ENCODE results near the gene RETN.
A peak's percentile ranks its signal among the peaks of the same experiment; 100 is the strongest.

Gene RETN

DNA sequence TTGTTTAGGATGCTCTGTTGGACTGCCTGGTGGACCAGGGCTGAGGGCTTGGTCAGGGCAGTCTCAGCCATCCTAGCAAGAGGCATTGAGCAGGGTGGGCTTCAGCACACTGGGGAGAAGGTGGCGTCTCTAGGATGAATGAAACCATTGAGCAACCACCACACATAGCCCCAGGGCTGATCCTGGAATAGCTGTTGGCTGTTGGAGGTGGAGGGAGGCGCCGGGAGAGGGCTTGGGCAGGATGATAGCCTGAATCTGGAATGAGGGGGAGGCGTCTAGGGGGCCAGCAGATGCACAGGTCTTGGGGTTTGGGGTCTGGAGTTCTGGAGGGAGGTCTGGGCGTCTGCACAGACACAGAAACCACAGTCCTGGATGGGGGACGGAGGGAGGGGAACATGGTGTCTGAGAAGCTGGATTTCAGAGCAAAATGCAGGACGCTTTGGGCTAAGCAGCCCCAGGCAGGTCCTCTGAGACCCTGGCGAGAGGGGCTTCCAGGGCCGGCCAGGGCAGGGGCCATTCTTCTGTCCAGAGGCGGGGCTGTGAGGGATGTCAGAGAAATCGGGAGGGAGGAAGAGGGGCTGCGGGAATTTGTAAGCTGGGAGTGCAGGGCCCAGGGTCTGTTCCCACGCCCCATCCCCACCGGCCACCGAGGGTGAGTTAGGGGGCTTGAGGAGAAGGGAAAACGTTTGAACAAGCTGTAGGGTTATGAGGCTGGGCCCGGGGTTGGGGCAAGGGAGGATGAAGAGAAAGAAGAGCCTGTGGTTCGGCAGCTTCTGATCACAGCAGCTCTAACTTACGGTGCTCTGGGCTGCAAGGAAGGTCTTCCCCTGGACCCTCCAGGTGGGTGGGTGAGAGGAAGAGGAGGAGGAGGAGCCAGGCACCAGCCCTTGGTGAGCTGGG lies 16.9 kb downstream of the RETN start:
- no peak for DNase-seq

DNA sequence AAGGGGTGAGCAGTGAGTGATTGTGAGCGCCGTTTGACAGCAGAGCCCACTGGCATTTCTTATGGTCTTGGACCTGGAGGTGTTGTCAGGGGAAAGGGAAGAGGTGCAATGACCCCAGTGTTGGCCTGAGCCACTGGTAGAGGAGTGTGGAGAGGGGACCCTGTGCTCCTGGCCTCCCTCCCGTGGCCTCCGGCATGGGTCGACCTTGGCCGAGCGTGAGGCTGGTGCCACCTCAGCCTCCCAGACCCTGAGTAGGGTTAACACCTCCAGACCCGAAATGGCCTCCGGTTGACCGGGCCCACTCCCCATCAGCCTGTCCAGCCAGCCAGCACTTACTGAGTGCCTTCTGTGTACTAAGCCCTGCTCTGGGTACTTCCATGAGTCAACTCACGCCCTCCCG lies 18.3 kb downstream of the RETN start:
- DNase-seq, result no peak

DNA sequence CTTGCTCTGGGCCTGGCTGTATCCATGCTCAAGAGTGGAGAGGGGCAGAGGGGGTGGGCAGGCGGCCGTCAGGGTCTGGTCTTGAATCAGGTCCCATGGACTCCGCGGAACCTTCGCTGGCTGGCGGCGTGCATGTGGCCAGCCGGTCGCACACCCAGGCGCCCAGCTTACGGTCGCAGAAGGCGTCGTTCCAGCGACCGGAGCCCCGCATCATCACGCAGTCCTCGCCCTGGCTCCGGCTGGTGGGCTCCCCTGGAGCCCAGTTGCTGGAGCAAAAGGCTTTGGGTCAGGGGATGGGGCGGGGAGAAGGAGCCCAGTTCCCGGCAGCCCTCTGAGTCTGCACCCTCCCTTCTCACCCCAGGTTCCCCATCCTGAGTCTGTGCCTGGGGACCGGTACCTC lies 20.3 kb downstream of the RETN start:
- DNase-seq, result no peak

DNA sequence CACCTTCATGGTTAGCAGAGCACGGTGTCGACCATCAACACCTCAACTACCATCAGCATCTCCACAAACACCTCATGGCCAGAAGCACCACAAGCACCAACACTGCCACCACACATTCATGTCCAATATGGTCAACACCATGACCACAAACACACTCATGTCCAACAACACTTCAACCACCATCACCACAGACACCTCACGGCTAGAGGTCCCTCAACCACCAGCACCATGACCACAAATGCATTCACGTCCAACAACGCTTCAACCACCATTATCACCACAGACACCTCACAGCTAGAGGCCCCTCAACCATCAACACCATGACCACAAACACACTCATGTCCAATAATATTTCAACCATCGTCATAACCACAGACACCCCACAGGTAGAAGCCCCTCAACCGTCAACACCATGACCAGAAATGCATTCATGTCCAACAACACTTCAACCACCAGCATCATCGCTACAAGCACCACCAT lies 22.0 kb downstream of the RETN start:
- no peak for DNase-seq

DNA sequence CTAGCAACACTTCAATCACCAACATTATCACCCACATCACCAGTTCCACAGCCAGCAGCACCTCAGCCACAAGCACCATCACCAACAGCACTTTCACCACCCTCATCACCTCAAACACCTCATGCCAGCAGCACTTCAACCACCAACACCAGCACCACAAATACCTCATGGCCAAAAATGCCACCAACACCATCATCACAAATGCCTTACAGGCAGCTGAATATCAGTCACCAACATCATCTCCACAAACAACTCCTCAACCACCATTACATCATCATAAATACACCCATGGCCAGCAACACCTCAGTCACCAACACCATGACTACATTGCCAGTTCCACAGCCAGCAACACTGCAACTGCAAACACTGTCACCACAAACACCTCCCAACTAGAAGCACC lies 22.6 kb downstream of the RETN start:
- DNase-seq, result peak; percentile 38

DNA sequence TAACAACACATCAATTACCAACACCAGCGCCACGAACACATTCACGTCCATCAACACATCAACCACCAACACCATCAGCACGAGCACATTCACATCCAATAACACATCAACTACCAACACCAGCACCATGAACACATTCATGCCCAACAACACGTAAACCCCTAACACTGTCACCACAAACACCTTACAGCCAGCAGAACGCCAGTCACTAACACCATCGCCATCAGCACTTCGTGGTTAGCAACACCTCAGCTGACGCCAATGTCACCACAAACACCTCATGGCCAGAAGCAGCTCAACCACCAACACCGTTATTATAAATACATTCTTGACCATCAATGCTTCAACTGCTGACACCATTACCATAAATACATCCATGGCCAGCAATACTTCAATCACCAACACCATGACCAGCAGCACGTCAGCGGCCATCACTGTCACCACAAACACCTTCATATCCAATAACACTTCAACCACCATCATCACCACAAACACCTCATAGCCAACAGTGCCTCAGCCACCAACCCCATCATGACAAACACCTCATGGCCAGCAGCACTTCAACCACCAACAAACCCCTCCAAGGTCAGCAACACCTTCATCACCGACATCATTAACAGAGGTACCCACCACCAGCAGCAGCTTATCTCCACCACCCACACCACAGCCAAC lies 23.7 kb downstream of the RETN start:
- peak; percentile 34 for DNase-seq

DNA sequence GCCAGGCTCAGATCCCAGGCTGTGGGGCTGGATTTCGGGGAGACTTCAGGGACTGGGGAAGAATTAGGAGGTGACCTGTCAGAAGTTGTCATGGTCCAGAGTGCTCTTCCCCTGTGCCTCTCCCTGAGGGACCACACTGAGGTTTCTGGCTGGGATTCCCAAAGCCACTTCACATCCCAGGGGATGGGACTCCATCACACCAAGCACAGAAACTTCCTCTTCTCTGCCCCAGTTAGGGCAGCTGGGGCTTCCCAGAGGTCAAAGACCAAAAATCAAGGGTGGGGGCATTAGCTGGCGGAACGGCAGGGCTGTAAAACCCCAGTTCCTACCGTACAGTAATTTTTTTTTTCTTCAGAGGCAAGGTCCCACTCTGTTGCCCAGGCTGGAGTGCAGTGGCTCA lies 25.6 kb downstream of the RETN start:
- no peak for DNase-seq

DNA sequence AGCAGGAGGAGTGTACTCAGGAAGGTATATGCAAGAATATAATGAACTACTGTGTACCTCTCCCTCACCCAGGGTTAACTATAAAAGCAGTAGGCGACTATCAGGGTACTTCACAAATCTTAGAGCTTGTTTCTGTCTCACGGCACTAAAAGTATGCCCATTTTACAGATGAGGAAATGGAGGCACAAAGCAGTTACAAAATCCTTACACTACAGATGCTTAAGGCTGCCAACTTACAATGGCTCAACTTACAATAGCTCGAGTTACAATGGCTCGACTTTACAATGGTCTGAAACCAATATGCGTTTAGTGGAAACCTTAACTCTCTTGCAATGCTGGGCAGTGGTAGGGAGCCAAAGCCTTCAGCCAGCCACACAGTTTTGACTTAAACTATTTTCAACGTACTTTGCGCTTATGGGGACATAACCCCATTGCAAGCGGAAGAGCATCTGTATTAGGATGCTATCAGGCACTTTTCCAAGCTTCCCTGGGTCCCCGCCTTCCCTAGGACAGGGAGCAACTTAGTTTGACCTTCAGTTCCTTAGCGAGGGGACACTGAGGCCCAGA lies 29.0 kb downstream of the RETN start:
- no peak for DNase-seq

DNA sequence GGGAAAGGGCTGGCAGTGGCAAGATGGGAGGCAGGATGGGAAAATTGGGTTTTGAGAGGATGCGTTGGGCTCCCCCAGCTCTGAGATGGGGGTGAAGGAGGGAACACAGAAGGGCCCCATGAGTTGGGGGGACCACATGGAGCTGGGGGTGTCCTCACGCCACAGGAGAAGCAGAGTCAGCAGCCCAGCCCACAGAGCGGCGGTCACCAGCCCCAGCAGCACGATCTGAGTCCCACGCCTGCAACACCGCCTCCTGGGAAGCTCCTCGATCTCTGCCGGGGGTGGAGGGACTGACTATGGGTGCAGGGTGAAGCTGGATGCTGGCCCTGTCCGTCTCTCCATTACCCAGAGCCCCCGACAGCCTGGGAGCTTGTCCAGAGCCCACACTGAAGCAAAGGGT lies 29.7 kb downstream of the RETN start:
- no peak for DNase-seq

DNA sequence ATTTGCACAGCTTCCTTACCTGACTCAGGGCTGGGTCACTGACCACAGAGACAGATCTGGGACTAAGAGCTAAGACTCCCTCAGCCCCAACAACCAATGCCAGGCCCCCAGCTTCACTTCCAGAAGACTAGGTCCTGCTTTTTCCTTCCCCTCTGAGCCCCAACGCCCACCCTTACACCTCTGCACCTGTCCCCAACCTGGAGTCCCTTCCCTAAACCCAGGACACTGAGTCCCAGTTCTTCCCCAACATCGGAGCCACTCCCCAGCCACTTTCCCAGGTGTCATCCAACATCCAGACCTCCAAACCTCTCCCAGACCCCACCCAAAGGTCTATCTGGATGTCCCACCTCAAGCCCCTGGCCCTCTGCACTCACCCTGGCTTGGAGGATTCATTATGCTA lies 30.2 kb downstream of the RETN start:
- DNase-seq, result no peak

DNA sequence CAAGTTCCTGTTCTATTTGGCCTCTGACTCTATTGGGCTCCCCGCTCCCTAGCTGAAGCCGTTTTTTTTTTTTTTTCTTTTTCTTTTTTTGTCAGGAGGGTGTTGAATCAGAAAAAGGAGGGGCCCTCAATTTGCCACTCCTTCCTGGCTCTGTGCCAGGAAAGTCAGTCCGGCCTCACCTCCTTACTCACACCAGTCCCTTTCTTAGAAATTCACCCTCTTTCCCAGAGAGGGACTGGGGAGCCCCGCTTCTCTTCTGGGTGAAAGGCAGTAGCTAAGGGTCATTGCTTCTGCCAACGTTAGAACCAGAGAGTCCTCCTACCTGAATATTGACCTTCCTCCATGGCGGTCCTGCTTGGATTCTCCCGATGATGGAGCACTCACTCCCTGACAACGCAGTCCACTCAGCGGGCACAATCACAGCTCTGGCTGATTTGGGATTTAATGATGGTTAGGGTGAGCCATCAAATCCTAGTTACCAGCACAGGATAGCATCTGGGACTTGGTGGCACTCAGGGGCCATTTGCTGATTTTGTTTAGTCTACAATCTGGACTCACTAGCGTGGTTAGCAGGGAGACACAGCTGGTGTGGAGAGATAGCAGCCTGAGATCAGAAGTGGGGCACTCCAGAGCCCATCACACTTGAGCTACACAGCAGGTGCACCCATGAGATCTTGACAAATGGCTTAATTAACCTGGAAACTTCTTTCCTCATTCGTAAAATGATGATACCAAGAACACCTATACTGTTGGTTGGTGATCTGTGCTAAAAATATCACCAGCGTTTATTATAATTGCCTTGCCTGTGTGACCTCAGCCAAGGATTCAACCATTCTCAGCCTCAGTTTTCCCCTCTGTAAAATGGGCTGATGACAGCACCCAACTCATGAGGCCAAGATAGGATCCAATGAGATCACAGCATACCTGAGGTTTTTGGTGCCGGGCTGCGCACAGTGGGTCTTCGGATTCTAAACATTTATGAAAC lies 30.9 kb downstream of the RETN start:
- peak; percentile 70 for DNase-seq

DNA sequence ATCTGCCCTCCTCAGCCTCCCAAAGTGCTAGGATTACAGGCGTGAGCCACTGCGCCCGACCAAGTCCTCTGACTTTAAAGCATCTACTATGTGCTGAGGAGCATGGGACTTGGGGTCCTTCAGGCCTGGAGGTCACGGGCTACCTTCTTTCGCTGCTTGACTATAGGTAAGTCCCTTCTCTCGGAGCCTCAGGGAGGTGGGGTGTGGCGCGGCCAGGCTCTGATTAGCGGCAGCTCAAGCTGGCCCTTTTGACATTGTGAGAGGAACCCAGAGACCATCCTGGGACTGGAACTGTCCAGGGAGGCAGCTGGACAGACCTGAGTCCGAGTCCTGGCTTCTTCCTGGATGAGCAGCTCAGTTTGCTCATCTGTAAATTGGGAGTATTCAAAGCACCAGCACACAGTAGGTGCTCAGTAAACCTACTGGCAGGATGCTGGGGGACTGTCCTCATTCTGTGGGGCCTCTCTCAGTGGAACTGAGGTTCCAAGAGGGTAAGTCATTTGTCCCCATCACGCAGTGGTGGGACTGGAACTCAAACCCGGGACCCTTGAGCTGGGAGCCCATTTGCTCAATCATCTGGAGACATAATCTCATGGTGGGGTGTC lies 32.3 kb downstream of the RETN start:
- DNase-seq, result no peak

DNA sequence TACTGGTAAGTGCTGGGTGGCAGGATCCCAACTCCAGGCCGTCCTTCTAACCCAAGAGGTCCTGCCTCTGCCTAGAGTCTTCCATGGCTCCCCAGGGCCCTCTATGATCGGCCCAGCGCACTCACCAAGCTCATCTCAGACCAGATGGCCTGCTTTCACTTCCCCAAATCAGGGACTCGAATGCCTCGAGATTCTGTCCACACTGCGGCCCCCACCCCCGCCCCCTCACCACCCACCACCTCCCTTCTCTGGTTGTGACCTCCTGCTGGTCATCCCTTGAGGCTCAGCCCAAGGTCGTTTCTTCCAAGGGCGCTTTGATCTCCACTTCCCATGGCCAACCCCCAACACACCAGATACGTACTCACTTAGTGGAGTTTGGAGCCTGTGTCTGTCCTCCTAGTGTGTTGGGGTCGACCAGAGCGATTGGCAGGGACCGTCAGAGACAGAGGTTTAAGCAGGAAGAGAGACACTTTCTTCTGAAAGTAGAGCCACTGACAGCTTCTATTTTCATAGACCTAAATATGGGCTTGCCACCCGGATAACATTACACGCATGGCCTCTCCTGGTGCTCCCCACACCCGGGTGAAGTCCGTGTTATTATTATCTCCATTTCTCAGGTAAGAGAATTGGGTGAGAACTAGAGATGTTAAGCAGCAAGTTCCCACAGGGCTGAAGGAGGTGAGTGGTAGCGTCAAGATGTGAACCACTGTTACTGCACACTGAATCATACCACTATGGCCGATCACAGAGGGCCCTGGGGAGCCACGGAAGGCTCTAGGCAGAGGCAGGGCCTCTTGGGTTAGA lies 33.0 kb downstream of the RETN start, which contains the start of gene FCER2:
TSS of gene FCER2 (minus strand) at position 478 of the 804 bp plus-strand sequence. CDS start 2,371 bp downstream, outside the sequence.
- DNase-seq, result no peak

DNA sequence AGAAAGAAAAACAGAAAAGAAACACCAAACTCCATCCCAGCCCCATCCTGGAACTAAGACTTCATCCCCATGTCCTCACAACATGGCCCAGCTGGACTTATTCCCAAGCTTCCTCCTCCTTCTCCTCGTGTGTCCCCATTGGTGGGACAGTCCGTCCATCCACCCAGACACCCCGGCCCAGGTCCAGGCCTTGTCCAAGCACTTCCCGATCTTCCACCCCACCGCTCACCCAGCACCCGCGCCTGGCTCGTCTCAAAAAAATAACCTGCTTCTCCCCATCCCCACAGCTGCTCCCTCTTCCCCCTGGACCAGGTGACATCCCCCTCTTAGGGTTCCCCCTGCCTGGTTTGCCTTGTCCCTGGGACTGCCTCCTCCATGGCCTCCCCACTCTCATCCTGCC lies 34.5 kb downstream of the RETN start:
- DNase-seq, result no peak

DNA sequence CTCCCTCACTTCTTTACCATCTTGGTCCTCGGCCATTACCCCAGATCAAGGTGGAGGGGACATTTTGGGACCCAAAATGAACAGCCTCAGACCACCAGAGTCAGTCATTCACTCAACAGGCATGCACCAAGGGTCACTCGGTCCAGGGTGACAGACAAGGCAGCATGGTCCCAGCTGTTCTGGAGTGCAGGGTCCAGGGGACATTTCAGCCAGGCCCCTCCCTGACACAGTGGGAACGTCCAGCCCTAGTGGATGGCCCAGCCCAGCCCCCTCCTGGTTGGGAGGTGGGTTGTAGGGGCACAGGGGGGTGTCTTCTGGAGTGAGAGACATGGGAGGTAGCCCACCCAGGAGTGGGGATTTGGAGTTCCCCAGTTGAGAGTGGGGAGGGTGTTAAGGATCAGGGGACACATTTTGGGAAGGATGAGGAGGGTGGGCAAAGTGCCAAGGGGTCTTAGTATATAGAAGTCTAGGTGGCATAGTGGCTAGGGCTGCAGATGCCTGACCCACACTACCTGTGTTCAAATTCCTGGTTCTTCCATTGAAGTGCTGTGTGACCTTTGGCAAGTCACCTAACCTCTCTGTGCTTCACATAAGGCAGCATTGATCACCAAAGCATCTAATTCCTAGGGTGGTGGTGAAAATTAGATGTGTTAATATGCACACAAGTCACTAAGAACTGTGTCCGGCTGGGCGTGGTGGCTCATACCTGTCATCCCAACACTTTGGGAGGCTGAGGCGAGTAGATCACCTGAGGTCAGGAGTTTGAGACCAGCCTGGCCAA lies 35.6 kb downstream of the RETN start:
- no peak for DNase-seq

DNA sequence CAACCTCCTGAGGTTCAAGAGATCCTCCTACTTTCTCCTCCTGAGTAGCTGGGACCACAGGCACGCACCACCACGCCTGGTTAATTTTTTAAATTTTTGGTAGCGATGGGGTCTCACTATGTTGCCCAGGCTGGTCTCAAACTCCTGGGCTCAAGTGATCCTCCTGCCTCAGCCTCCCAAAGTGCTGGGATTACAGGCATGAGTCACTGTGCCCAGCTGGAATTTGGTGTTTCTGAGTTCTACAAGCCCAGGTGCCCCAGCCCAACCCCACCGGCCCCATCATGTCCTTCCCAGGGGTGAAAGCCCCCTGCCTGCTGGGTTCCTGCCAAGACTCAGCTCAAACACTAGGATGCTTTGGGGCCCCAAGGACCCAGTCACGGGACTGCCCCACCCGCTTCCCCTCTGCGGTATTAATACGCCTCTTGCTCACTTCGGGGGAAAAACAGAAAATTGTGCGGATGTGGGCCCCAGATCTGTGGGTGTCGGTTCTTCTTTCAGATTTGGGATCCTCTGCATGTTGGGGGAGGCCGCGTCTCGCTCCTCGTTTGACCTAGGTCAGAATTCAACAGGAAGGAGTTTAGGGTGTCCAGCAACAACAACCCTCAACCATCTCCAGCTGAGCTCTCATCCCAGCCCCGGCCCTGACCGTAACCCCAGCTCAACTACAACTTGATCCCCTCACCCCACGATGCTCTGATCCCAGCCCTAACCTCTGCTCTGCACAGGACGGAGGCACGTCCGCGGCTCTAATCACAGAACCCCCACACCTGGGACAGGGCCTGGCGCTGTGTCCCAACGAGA lies 36.7 kb downstream of the RETN start:
- DNase-seq, result peak; percentile 83

DNA sequence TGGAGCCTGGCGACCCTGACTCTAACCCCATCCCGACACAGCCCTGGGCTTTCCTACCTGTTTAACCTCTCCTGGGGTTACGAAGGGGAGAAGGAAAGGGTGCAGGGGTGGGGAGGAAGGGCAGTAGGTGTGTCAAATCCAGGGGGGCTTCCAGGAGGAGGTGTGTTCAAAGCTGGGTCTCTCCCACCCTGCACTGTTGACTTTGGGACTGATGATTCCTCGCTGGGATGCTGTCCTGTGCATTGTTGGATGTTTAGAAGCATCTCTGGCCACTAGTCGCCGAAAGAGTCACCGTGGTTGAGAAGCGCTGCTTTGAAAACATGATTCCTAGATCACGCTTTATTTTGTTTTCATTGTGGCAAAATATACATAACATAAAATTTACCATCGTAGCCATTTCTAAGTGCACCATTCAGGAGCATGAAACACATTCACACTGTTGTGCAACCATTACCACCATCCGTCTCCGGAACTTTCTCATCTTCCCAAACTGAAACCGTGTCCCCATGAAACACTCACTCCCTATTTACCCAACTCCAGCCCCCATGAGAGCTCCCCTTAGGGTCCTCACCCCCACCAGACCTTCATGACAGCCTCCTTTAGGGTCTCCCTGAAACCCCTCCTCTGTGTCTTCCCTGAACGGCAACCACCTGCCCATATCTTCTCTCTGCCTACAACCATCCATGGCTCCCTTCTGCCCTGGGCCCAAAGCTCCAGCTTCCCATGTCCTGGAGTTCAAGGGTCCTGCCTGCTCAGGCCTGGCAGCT lies 37.5 kb downstream of the RETN start:
- no peak for DNase-seq

DNA sequence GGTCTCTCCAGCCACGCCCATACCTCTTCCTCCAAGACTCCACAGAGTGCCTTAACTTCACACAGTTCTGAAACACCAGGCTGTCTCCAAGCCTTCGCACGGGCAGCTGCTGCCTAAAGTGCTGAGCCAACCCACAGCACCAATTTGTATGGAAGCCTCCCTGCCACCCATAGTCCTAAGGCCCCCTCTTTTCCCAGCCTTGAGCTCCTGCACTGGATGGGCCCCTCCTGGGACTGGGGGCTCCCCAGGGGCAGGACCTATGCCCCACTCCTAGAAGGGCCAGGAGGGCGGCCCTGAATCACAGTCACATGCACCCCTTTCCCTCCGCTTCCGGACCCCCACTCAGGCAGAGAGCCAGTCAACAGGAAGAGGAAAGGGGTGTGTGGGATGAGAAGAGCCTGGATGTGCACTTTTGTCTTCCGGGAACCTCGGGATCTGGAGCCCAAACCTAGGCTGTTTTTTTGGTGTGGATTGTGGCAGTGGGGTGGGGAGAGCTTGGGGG lies 38.2 kb downstream of the RETN start:
- DNase-seq, result no peak

Data from stimulated activated CD4-positive, alpha-beta T cell treated with anti-CD3 and anti-CD28 coated beads, Interleukin-1b, Interleukin-23, amount 100 ng/mL, for 48 hours (primary cell).